K562 (cell line): ENCODE data around the gene DNPEP. TPM values are rescaled to one million over a fixed set of nuclear protein-coding genes. Genes with fewer than 3 reads are reported as not detected.
A peak's percentile ranks its signal among the peaks of the same experiment; 100 is the strongest.

Experiments used
- CBFA2T3 ChIP-seq: fragments of 450-650 bp; IDR thresholded peaks from 2 replicates; pipeline ENCODE4 v1.6.1; 2017
- ETV5 ChIP-seq: sonication (generic); formaldehyde crosslinking; IDR thresholded peaks from 2 replicates; pipeline ENCODE4 v1.4.0; 2020; ENCODE audit warnings: low read depth, mild to moderate bottlenecking, missing genetic modification reagents
- HMGN3 ChIP-seq: IDR thresholded peaks from 2 replicates; pipeline ENCODE4 v1.6.1; 2011; ENCODE audit warnings: borderline replicate concordance, low read depth, mild to moderate bottlenecking, mixed read lengths, low read length; ENCODE audit not compliant: insufficient read length; ENCODE audit errors: extremely low read depth
- HNRNPH1 ChIP-seq: fragments of 200-400 bp; formaldehyde crosslinking; optimal IDR thresholded peaks from 2 replicates; pipeline ENCODE3; 2017; ENCODE audit warnings: low read depth, mild to moderate bottlenecking, low read length, moderate library complexity
- MCM7 ChIP-seq, 2 experiments: fragments of 450-650 bp; IDR thresholded peaks; 2 replicates each; pipeline ENCODE4 v1.6.1; 2016 to 2018
- MECOM ChIP-seq: fragments of 250-450 bp; sonication (Bioruptor Pico); IDR thresholded peaks from 2 replicates; pipeline ENCODE4 v1.8.0; 2022; ENCODE audit warnings: inconsistent platforms
- SMAD4 ChIP-seq: fragments of 250-450 bp; sonication (Bioruptor Pico); conservative IDR thresholded peaks from 2 replicates; pipeline ENCODE4 v1.8.0; 2021; ENCODE audit warnings: inconsistent platforms, mild to moderate bottlenecking, moderate library complexity
- SMARCE1 ChIP-seq: fragments of 450-650 bp; IDR thresholded peaks from 2 replicates; pipeline ENCODE4 v1.7.1; 2016; ENCODE audit warnings: mild to moderate bottlenecking
- THAP12 ChIP-seq: fragments of 250-450 bp; sonication (Bioruptor Pico); IDR thresholded peaks from 2 replicates; pipeline ENCODE4 v1.9.0; 2021; ENCODE audit warnings: mild to moderate bottlenecking, inconsistent platforms
- U2AF2 ChIP-seq: fragments of 200-400 bp; formaldehyde crosslinking; optimal IDR thresholded peaks from 2 replicates; pipeline ENCODE3; 2017; ENCODE audit warnings: low read depth, mild to moderate bottlenecking, low read length
- YBX1 ChIP-seq: fragments of 450-650 bp; IDR thresholded peaks from 2 replicates; pipeline ENCODE4 v1.7.1; 2016; ENCODE audit warnings: mild to moderate bottlenecking
- ZNF12 ChIP-seq: sonication (generic); formaldehyde crosslinking; IDR thresholded peaks from 2 replicates; pipeline ENCODE4 v1.4.0; 2020; ENCODE audit warnings: mild to moderate bottlenecking, missing genetic modification reagents
- ZNF280B ChIP-seq: fragments of 250-450 bp; sonication (Bioruptor Pico); IDR thresholded peaks from 2 replicates; pipeline ENCODE4 v1.5.1; 2021; ENCODE audit warnings: mild to moderate bottlenecking
- ZNF347 ChIP-seq: fragments of 450-650 bp; formaldehyde crosslinking; IDR thresholded peaks from 2 replicates; pipeline ENCODE4 v1.4.0; 2020; ENCODE audit warnings: low read depth, mild to moderate bottlenecking, moderate library complexity
- ZNF592 ChIP-seq: fragments of 450-650 bp; IDR thresholded peaks from 2 replicates; pipeline ENCODE4 v1.6.1; 2017; ENCODE audit warnings: antibody characterized with exemption, mild to moderate bottlenecking
- ZNF639 ChIP-seq, 2 experiments: fragments of 200-800 bp in 1 of 2; sonication (Bioruptor generic) in 1 of 2; sonication (generic) in 1 of 2; formaldehyde crosslinking in 1 of 2; IDR thresholded peaks in 1 of 2; conservative IDR thresholded peaks in 1 of 2; 2 replicates each; pipeline versions ENCODE4 v1.5.0 to v1.6.1; 2016 to 2020; ENCODE audit warnings: missing compliant biosample characterization in 1 of 2, missing genetic modification characterization in 1 of 2, missing genetic modification reagents in 1 of 2
- ZNF79 ChIP-seq: fragments of 250-450 bp; sonication (Bioruptor Pico); IDR thresholded peaks from 2 replicates; pipeline ENCODE4 v1.4.0; 2020; ENCODE audit warnings: low read depth, mild to moderate bottlenecking, moderate library complexity
- polyA plus RNA-seq, 8 experiments: library from polyadenylated mRNA; depleted of rRNA in 4 of 8; stranded (reverse) in 5 of 8; unstranded in 3 of 8; fragments of >200 nt; fragmentation: Nextera tagmentation in 2 of 8; fragmentation: Illumina TruSeq in 1 of 8; extraction: Ambion mirVana in 2 of 8; extraction: Trizol in 1 of 8; gene quantifications; 2 replicates each; pipeline versions ENCODE4 v1.2.1 to v1.2.3, GENCODE V29; 2011 to 2014; ENCODE audit warnings: inconsistent platforms in 1 of 8, missing spikeins in 1 of 8
- total RNA-seq, 7 experiments: library from RNA; depleted of rRNA in 6 of 7; stranded (reverse); fragments of >200 nt in 6 of 7; fragmentation: Illumina TruSeq in 2 of 7; extraction: Trizol in 2 of 7; gene quantifications; 2 replicates each; pipeline versions ENCODE4 v1.2.1 to v1.2.3, GENCODE V29; 2011 to 2021; ENCODE audit warnings: low replicate concordance in 1 of 7

Gene DNPEP
- total and polyA plus RNA-seq, 9 of the 15 experiments (the other 6 are each of a cell fraction or from before 2014, with no cell fraction given): 34.6 to 71.4 (median 45.5) TPM

- TF ChIP-seq ZNF347: no peak
- no peak for TF ChIP-seq ETV5 (CRISPR knock-in tag)
- no peak for TF ChIP-seq SMARCE1
- TF ChIP-seq ZNF639 (CRISPR knock-in tag; conservative IDR thresholded peaks at IDR 0.05 in 1 of 2, IDR thresholded peaks at IDR 0.05 in 1 of 2): peak in 1 of 2 experiments; percentile 81; a peak in 2 of 4 replicates
- TF ChIP-seq U2AF2: no peak
- peak; percentile 83 for TF ChIP-seq ZNF592
- no peak for TF ChIP-seq CBFA2T3
- peak; percentile 72 for TF ChIP-seq HMGN3
- no peak for TF ChIP-seq YBX1
- no peak for TF ChIP-seq HNRNPH1
- TF ChIP-seq MECOM (CRISPR knock-in tag): 0 out of 2 replicates have a peak, but pooled peaks have one; percentile 26
- no peak for TF ChIP-seq ZNF280B
- TF ChIP-seq THAP12: 0 out of 2 replicates have a peak, but pooled peaks have one; percentile 63
- TF ChIP-seq MCM7 (IDR thresholded peaks at IDR 0.05): no peak
- no peak for TF ChIP-seq ZNF12 (CRISPR knock-in tag)
- TF ChIP-seq SMAD4 (CRISPR knock-in tag): peak; percentile 44
- TF ChIP-seq ZNF79 (CRISPR knock-in tag): no peak
Observed at GRCh38 chr2:219388121-219388906, 602 bp upstream of the DNPEP start (continued).
